Measurements from ENCODE around the gene LTK.

Gene LTK

GRCh38 chr15:41513506-41514227, at the start of gene LTK:
LTK (minus strand) TSS chr15:41513827; CDS start chr15:41513709, 118 bp downstream.
- no peak for DNase-seq (ENCODE audit: low read depth)
- no peak within 1 kb of the TSS for H3K9ac ChIP-seq (ENCODE audit: low read length)
- peak within 1 kb of the TSS; percentile 61 for H3K4me3 ChIP-seq (ENCODE audit: low read length)
- H3K4me1 ChIP-seq (ENCODE audit: control insufficient read depth, insufficient read depth, low read length) = peaks cover 11% of the 10 kb centered on the region
- peaks cover 23% of the 10 kb centered on the region for H3K27me3 ChIP-seq (replicated peaks; ENCODE audit: control insufficient read depth, insufficient read depth, low read length)
- peaks cover 9% of the 10 kb centered on the region for H3K36me3 ChIP-seq (ENCODE audit: control insufficient read depth, insufficient read depth, low read length, severe bottlenecking)
- H3K9me3 ChIP-seq (ENCODE audit: control insufficient read depth, low read length) = no peaks in the 10 kb centered on the region

GRCh38 chr15:41562784-41563198, 49.2 kb upstream of the LTK start:
- no peaks in the 10 kb centered on the region for H3K9me3 ChIP-seq (ENCODE audit: control insufficient read depth, low read length)
- no peak overlapping the region for H3K9ac ChIP-seq (ENCODE audit: low read length)
- H3K4me3 ChIP-seq (ENCODE audit: low read length) = no peak overlapping the region
- DNase-seq (ENCODE audit: low read depth) = no peak
- no peaks in the 10 kb centered on the region for H3K27me3 ChIP-seq (replicated peaks; ENCODE audit: control insufficient read depth, insufficient read depth, low read length)
- peaks cover 30% of the 10 kb centered on the region for H3K4me1 ChIP-seq (ENCODE audit: control insufficient read depth, insufficient read depth, low read length)
- no peaks in the 10 kb centered on the region for H3K36me3 ChIP-seq (ENCODE audit: control insufficient read depth, insufficient read depth, low read length, severe bottlenecking)

GRCh38 chr15:41562244-41562643, 48.6 kb upstream of the LTK start:
- DNase-seq (ENCODE audit: low read depth) = no peak
- Histone ChIP-seq H3K9ac (ENCODE audit: low read length) (no peak overlapping the region), H3K9me3 (ENCODE audit: control insufficient read depth, low read length) (no peaks in the 10 kb centered on the region), H3K27me3 (replicated peaks; ENCODE audit: control insufficient read depth, insufficient read depth, low read length) (no peaks in the 10 kb centered on the region), H3K4me1 (ENCODE audit: control insufficient read depth, insufficient read depth, low read length) (peaks cover 30% of the 10 kb centered on the region), H3K4me3 (ENCODE audit: low read length) (no peak overlapping the region), H3K36me3 (ENCODE audit: control insufficient read depth, insufficient read depth, low read length, severe bottlenecking) (no peaks in the 10 kb centered on the region)

GRCh38 chr15:41561777-41562145, 48.1 kb upstream of the LTK start:
- H3K4me1 ChIP-seq (ENCODE audit: control insufficient read depth, insufficient read depth, low read length) = peaks cover 30% of the 10 kb centered on the region
- DNase-seq (ENCODE audit: low read depth) = no peak

GRCh38 chr15:41561104-41561776, 47.6 kb upstream of the LTK start:
- H3K36me3 ChIP-seq (ENCODE audit: control insufficient read depth, insufficient read depth, low read length, severe bottlenecking) = no peaks in the 10 kb centered on the region
- no peak overlapping the region for H3K9ac ChIP-seq (ENCODE audit: low read length)
- no peaks in the 10 kb centered on the region for H3K9me3 ChIP-seq (ENCODE audit: control insufficient read depth, low read length)
- H3K4me3 ChIP-seq (ENCODE audit: low read length) = no peak overlapping the region
- peaks cover 28% of the 10 kb centered on the region for H3K4me1 ChIP-seq (ENCODE audit: control insufficient read depth, insufficient read depth, low read length)
- DNase-seq (ENCODE audit: low read depth) = no peak
- H3K27me3 ChIP-seq (replicated peaks; ENCODE audit: control insufficient read depth, insufficient read depth, low read length) = no peaks in the 10 kb centered on the region

More at GRCh38 chr15:41561777-41562145, 48.1 kb upstream of the LTK start:
- Histone ChIP-seq H3K9me3 (ENCODE audit: control insufficient read depth, low read length) (no peaks in the 10 kb centered on the region), H3K4me3 (ENCODE audit: low read length) (no peak overlapping the region), H3K9ac (ENCODE audit: low read length) (no peak overlapping the region), H3K36me3 (ENCODE audit: control insufficient read depth, insufficient read depth, low read length, severe bottlenecking) (no peaks in the 10 kb centered on the region), H3K27me3 (replicated peaks; ENCODE audit: control insufficient read depth, insufficient read depth, low read length) (no peaks in the 10 kb centered on the region)

GRCh38 chr15:41560572-41560874, 46.9 kb upstream of the LTK start:
- Histone ChIP-seq H3K4me3 (ENCODE audit: low read length) (no peak overlapping the region), H3K9ac (ENCODE audit: low read length) (no peak overlapping the region), H3K27me3 (replicated peaks; ENCODE audit: control insufficient read depth, insufficient read depth, low read length) (no peaks in the 10 kb centered on the region), H3K36me3 (ENCODE audit: control insufficient read depth, insufficient read depth, low read length, severe bottlenecking) (no peaks in the 10 kb centered on the region), H3K4me1 (ENCODE audit: control insufficient read depth, insufficient read depth, low read length) (peaks cover 28% of the 10 kb centered on the region), H3K9me3 (ENCODE audit: control insufficient read depth, low read length) (no peaks in the 10 kb centered on the region)
- no peak for DNase-seq (ENCODE audit: low read depth)

GRCh38 chr15:41559239-41559782, 45.7 kb upstream of the LTK start:
- no peaks in the 10 kb centered on the region for H3K27me3 ChIP-seq (replicated peaks; ENCODE audit: control insufficient read depth, insufficient read depth, low read length)
- H3K9ac ChIP-seq (ENCODE audit: low read length) = peak overlapping the region; percentile 79
- no peaks in the 10 kb centered on the region for H3K36me3 ChIP-seq (ENCODE audit: control insufficient read depth, insufficient read depth, low read length, severe bottlenecking)
- peak; percentile 29 for DNase-seq (ENCODE audit: low read depth)
- H3K4me1 ChIP-seq (ENCODE audit: control insufficient read depth, insufficient read depth, low read length) = peaks cover 28% of the 10 kb centered on the region
- no peaks in the 10 kb centered on the region for H3K9me3 ChIP-seq (ENCODE audit: control insufficient read depth, low read length)
- H3K4me3 ChIP-seq (ENCODE audit: low read length) = peak overlapping the region; percentile 86

- H3K4me1 ChIP-seq (ENCODE audit: control insufficient read depth, insufficient read depth, low read length) = peaks cover 30% of the 10 kb centered on the region
- H3K27me3 ChIP-seq (replicated peaks; ENCODE audit: control insufficient read depth, insufficient read depth, low read length) = no peaks in the 10 kb centered on the region
- H3K9me3 ChIP-seq (ENCODE audit: control insufficient read depth, low read length) = no peaks in the 10 kb centered on the region
- no peaks in the 10 kb centered on the region for H3K36me3 ChIP-seq (ENCODE audit: control insufficient read depth, insufficient read depth, low read length, severe bottlenecking)
- peak within 1 kb of the TSS; percentile 86 for H3K4me3 ChIP-seq (ENCODE audit: low read length)
- peak within 1 kb of the TSS; percentile 79 for H3K9ac ChIP-seq (ENCODE audit: low read length)
- DNase-seq (ENCODE audit: low read depth) = peak; percentile 87
These were observed 45.0 kb upstream of the LTK start, which contains the start of gene TYRO3 for GRCh38 chr15:41558400-41559238. TYRO3 (plus strand) TSS chr15:41559212; CDS start chr15:41559258, 46 bp downstream.

- Histone ChIP-seq H3K4me3 (ENCODE audit: low read length) (peak overlapping the region; percentile 86), H3K36me3 (ENCODE audit: control insufficient read depth, insufficient read depth, low read length, severe bottlenecking) (no peaks in the 10 kb centered on the region), H3K27me3 (replicated peaks; ENCODE audit: control insufficient read depth, insufficient read depth, low read length) (no peaks in the 10 kb centered on the region), H3K9me3 (ENCODE audit: control insufficient read depth, low read length) (no peaks in the 10 kb centered on the region), H3K4me1 (ENCODE audit: control insufficient read depth, insufficient read depth, low read length) (peaks cover 30% of the 10 kb centered on the region), H3K9ac (ENCODE audit: low read length) (peak overlapping the region; percentile 79)
- peak; percentile 77 for DNase-seq (ENCODE audit: low read depth)
These were observed 44.2 kb upstream of the LTK start for GRCh38 chr15:41557673-41558399.

GRCh38 chr15:41556677-41557076, 43.0 kb upstream of the LTK start:
- H3K9ac ChIP-seq (ENCODE audit: low read length) = no peak overlapping the region
- H3K4me3 ChIP-seq (ENCODE audit: low read length) = no peak overlapping the region
- no peaks in the 10 kb centered on the region for H3K27me3 ChIP-seq (replicated peaks; ENCODE audit: control insufficient read depth, insufficient read depth, low read length)
- no peaks in the 10 kb centered on the region for H3K9me3 ChIP-seq (ENCODE audit: control insufficient read depth, low read length)
- peaks cover 20% of the 10 kb centered on the region for H3K4me1 ChIP-seq (ENCODE audit: control insufficient read depth, insufficient read depth, low read length)
- H3K36me3 ChIP-seq (ENCODE audit: control insufficient read depth, insufficient read depth, low read length, severe bottlenecking) = no peaks in the 10 kb centered on the region
- DNase-seq (ENCODE audit: low read depth) = no peak

All from adipocyte (in vitro differentiated cells).